ENCODE measurements around the gene GRAP2.

Gene GRAP2

GRCh38 chr22:39980596-39980995 is 79.7 kb downstream of the GRAP2 start:
- Histone ChIP-seq H3K4me1 (ENCODE audit: control insufficient read depth, low read depth, low read length) (no peaks in the 10 kb centered on the region), H3K4me3 (ENCODE audit: low read length) (no peak overlapping the region), H2BK5ac (ENCODE audit: low read length) (no peak overlapping the region), H2BK15ac (replicated peaks; ENCODE audit: low read depth) (no peak overlapping the region), H3K4me2 (ENCODE audit: low read length) (no peak overlapping the region), H2BK120ac (ENCODE audit: low read depth, low read length) (no peak overlapping the region), H3K36me3 (ENCODE audit: control insufficient read depth, insufficient read depth, low read length) (no peaks in the 10 kb centered on the region), H4K8ac (ENCODE audit: low read depth, low read length) (no peak overlapping the region), H4K5ac (ENCODE audit: low read length) (no peak overlapping the region), H3K27me3 (ENCODE audit: insufficient read depth, low read length, poor library complexity) (no peaks in the 10 kb centered on the region), H3K9ac (ENCODE audit: low read length) (no peak overlapping the region), H3K56ac (ENCODE audit: low read length) (no peak overlapping the region), H3K23ac (ENCODE audit: low read length) (no peak overlapping the region), H3K79me2 (ENCODE audit: control insufficient read depth, insufficient read depth, low read length) (no peaks in the 10 kb centered on the region), H3K27ac (ENCODE audit: low read depth, low read length) (no peak overlapping the region), H3K4ac (ENCODE audit: low read depth, low read length) (no peak overlapping the region), H2AK5ac (ENCODE audit: low read length) (no peak overlapping the region), H3K79me1 (ENCODE audit: low read length) (no peaks in the 10 kb centered on the region), H3K18ac (ENCODE audit: low read length) (no peak overlapping the region)
- no peak for DNase-seq
- no CpG with 5 or more reads among the region's 6 CpGs for WGBS (ENCODE audit: extremely low coverage, insufficient coverage, low lambda C conversion rate)

GRCh38 chr22:39983346-39983745 is 82.5 kb downstream of the GRAP2 start:
- Histone ChIP-seq H3K79me2 (ENCODE audit: control insufficient read depth, insufficient read depth, low read length) (no peaks in the 10 kb centered on the region), H3K18ac (ENCODE audit: low read length) (no peak overlapping the region)

GRCh38 chr22:39984006-39984405 is 83.1 kb downstream of the GRAP2 start:
- H2BK120ac ChIP-seq (ENCODE audit: low read depth, low read length), result no peak overlapping the region
- no peaks in the 10 kb centered on the region for H3K79me1 ChIP-seq (ENCODE audit: low read length)
- H2AK5ac ChIP-seq (ENCODE audit: low read length), result no peak overlapping the region
- H3K4me2 ChIP-seq (ENCODE audit: low read length), result no peak overlapping the region
- H2BK5ac ChIP-seq (ENCODE audit: low read length), result no peak overlapping the region
- DNase-seq, result no peak
- H3K18ac ChIP-seq (ENCODE audit: low read length), result no peak overlapping the region
- H3K4ac ChIP-seq (ENCODE audit: low read depth, low read length), result no peak overlapping the region
- no peak overlapping the region for H3K27ac ChIP-seq (ENCODE audit: low read depth, low read length)
- no peaks in the 10 kb centered on the region for H3K27me3 ChIP-seq (ENCODE audit: insufficient read depth, low read length, poor library complexity)
- H3K23ac ChIP-seq (ENCODE audit: low read length), result no peak overlapping the region
- no peak overlapping the region for H4K5ac ChIP-seq (ENCODE audit: low read length)
- H3K4me3 ChIP-seq (ENCODE audit: low read length), result no peak overlapping the region
- no peaks in the 10 kb centered on the region for H3K79me2 ChIP-seq (ENCODE audit: control insufficient read depth, insufficient read depth, low read length)
- H3K9ac ChIP-seq (ENCODE audit: low read length), result no peak overlapping the region
- no peaks in the 10 kb centered on the region for H3K36me3 ChIP-seq (ENCODE audit: control insufficient read depth, insufficient read depth, low read length)
- H4K8ac ChIP-seq (ENCODE audit: low read depth, low read length), result no peak overlapping the region
- no peak overlapping the region for H2BK15ac ChIP-seq (replicated peaks; ENCODE audit: low read depth)
- no CpG with 5 or more reads among the region's 2 CpGs for WGBS (ENCODE audit: extremely low coverage, insufficient coverage, low lambda C conversion rate)
- H3K4me1 ChIP-seq (ENCODE audit: control insufficient read depth, low read depth, low read length), result no peaks in the 10 kb centered on the region
- no peak overlapping the region for H3K56ac ChIP-seq (ENCODE audit: low read length)

More at GRCh38 chr22:39983346-39983745, 82.5 kb downstream of the GRAP2 start:
- H2AK5ac ChIP-seq (ENCODE audit: low read length), result no peak overlapping the region
- no peak overlapping the region for H3K4ac ChIP-seq (ENCODE audit: low read depth, low read length)
- H3K9ac ChIP-seq (ENCODE audit: low read length), result no peak overlapping the region
- H3K79me1 ChIP-seq (ENCODE audit: low read length), result no peaks in the 10 kb centered on the region
- H3K27ac ChIP-seq (ENCODE audit: low read depth, low read length), result no peak overlapping the region
- no peak overlapping the region for H2BK5ac ChIP-seq (ENCODE audit: low read length)
- no peak overlapping the region for H3K4me3 ChIP-seq (ENCODE audit: low read length)
- H2BK120ac ChIP-seq (ENCODE audit: low read depth, low read length), result no peak overlapping the region
- no peak overlapping the region for H4K8ac ChIP-seq (ENCODE audit: low read depth, low read length)
- H3K27me3 ChIP-seq (ENCODE audit: insufficient read depth, low read length, poor library complexity), result no peaks in the 10 kb centered on the region
- H3K56ac ChIP-seq (ENCODE audit: low read length), result no peak overlapping the region
- H3K4me1 ChIP-seq (ENCODE audit: control insufficient read depth, low read depth, low read length), result no peaks in the 10 kb centered on the region
- no peak overlapping the region for H2BK15ac ChIP-seq (replicated peaks; ENCODE audit: low read depth)
- DNase-seq, result no peak
- no peak overlapping the region for H3K23ac ChIP-seq (ENCODE audit: low read length)
- H3K4me2 ChIP-seq (ENCODE audit: low read length), result no peak overlapping the region
- no peak overlapping the region for H4K5ac ChIP-seq (ENCODE audit: low read length)
- H3K36me3 ChIP-seq (ENCODE audit: control insufficient read depth, insufficient read depth, low read length), result no peaks in the 10 kb centered on the region
- WGBS (ENCODE audit: extremely low coverage, insufficient coverage, low lambda C conversion rate), result no CpG with 5 or more reads among the region's 4 CpGs

GRCh38 chr22:39984746-39985145 is 83.9 kb downstream of the GRAP2 start:
- Histone ChIP-seq H3K56ac (ENCODE audit: low read length) (no peak overlapping the region), H3K9ac (ENCODE audit: low read length) (no peak overlapping the region), H4K5ac (ENCODE audit: low read length) (no peak overlapping the region), H3K4ac (ENCODE audit: low read depth, low read length) (no peak overlapping the region), H2BK120ac (ENCODE audit: low read depth, low read length) (no peak overlapping the region), H3K18ac (ENCODE audit: low read length) (no peak overlapping the region), H4K8ac (ENCODE audit: low read depth, low read length) (no peak overlapping the region), H2BK15ac (replicated peaks; ENCODE audit: low read depth) (no peak overlapping the region), H3K27me3 (ENCODE audit: insufficient read depth, low read length, poor library complexity) (no peaks in the 10 kb centered on the region), H3K79me1 (ENCODE audit: low read length) (no peaks in the 10 kb centered on the region), H2BK5ac (ENCODE audit: low read length) (no peak overlapping the region), H3K79me2 (ENCODE audit: control insufficient read depth, insufficient read depth, low read length) (no peaks in the 10 kb centered on the region), H3K4me3 (ENCODE audit: low read length) (no peak overlapping the region), H3K36me3 (ENCODE audit: control insufficient read depth, insufficient read depth, low read length) (no peaks in the 10 kb centered on the region), H3K4me1 (ENCODE audit: control insufficient read depth, low read depth, low read length) (no peaks in the 10 kb centered on the region), H3K27ac (ENCODE audit: low read depth, low read length) (no peak overlapping the region), H2AK5ac (ENCODE audit: low read length) (no peak overlapping the region), H3K23ac (ENCODE audit: low read length) (no peak overlapping the region), H3K4me2 (ENCODE audit: low read length) (no peak overlapping the region)
- WGBS (ENCODE audit: extremely low coverage, insufficient coverage, low lambda C conversion rate), result no CpG with 5 or more reads among the region's 2 CpGs
- DNase-seq, result no peak

GRCh38 chr22:39985383-39986035 is 84.6 kb downstream of the GRAP2 start:
- Histone ChIP-seq H3K27ac (ENCODE audit: low read depth, low read length) (no peak overlapping the region), H3K79me1 (ENCODE audit: low read length) (no peaks in the 10 kb centered on the region), H3K18ac (ENCODE audit: low read length) (no peak overlapping the region), H4K5ac (ENCODE audit: low read length) (no peak overlapping the region), H2AK5ac (ENCODE audit: low read length) (no peak overlapping the region), H2BK5ac (ENCODE audit: low read length) (no peak overlapping the region), H2BK120ac (ENCODE audit: low read depth, low read length) (no peak overlapping the region), H3K4me1 (ENCODE audit: control insufficient read depth, low read depth, low read length) (no peaks in the 10 kb centered on the region), H2BK15ac (replicated peaks; ENCODE audit: low read depth) (no peak overlapping the region), H3K36me3 (ENCODE audit: control insufficient read depth, insufficient read depth, low read length) (no peaks in the 10 kb centered on the region), H3K4me3 (ENCODE audit: low read length) (no peak overlapping the region), H3K4ac (ENCODE audit: low read depth, low read length) (no peak overlapping the region), H4K8ac (ENCODE audit: low read depth, low read length) (no peak overlapping the region), H3K9ac (ENCODE audit: low read length) (no peak overlapping the region), H3K27me3 (ENCODE audit: insufficient read depth, low read length, poor library complexity) (no peaks in the 10 kb centered on the region), H3K56ac (ENCODE audit: low read length) (no peak overlapping the region), H3K23ac (ENCODE audit: low read length) (no peak overlapping the region), H3K79me2 (ENCODE audit: control insufficient read depth, insufficient read depth, low read length) (no peaks in the 10 kb centered on the region), H3K4me2 (ENCODE audit: low read length) (no peak overlapping the region)
- WGBS (ENCODE audit: extremely low coverage, insufficient coverage, low lambda C conversion rate), result no CpG with 5 or more reads among the region's 7 CpGs
- DNase-seq, result no peak
